Measurements from ENCODE around the gene TBC1D7.

The TBC1D7 gene

GRCh38 chr6:13338038-13338437, 9.7 kb upstream of the TBC1D7 start:
- no peaks in the 10 kb centered on the region for H3K27me3 ChIP-seq
- no peaks in the 10 kb centered on the region for H3K36me3 ChIP-seq
- peak overlapping the region; percentile 77 for H3K27ac ChIP-seq
- H3K4me3 ChIP-seq (ENCODE audit: low read depth in 1 of 2, low read length in 1 of 2): peak overlapping the region; percentile 5 to 35
- no peak for TF ChIP-seq CTCF (IDR thresholded peaks at IDR 0.05)
- no peaks in the 10 kb centered on the region for H3K9me3 ChIP-seq
- H3K4me1 ChIP-seq (ENCODE audit: control insufficient read depth in 1 of 2, insufficient read depth in 1 of 2, low read depth in 1 of 2, low read length in 1 of 2): peaks cover 20 to 29% of the 10 kb centered on the region in 2 experiments

- Histone ChIP-seq H3K9me3 (no peaks in the 10 kb centered on the region), H3K4me3 (ENCODE audit: low read depth in 1 of 2, low read length in 1 of 2) (no peak overlapping the region), H3K27me3 (no peaks in the 10 kb centered on the region), H3K4me1 (ENCODE audit: control insufficient read depth in 1 of 2, insufficient read depth in 1 of 2, low read depth in 1 of 2, low read length in 1 of 2) (peaks cover 20 to 29% of the 10 kb centered on the region in 2 experiments), H3K36me3 (no peaks in the 10 kb centered on the region), H3K27ac (no peak overlapping the region)
- TF ChIP-seq CTCF (IDR thresholded peaks at IDR 0.05): peak; percentile 94
Measured at GRCh38 chr6:13336553-13336952, 8.2 kb upstream of the TBC1D7 start.

- peaks cover 15 to 21% of the 10 kb centered on the region in 2 experiments for H3K4me1 ChIP-seq (ENCODE audit: control insufficient read depth in 1 of 2, insufficient read depth in 1 of 2, low read depth in 1 of 2, low read length in 1 of 2)
- no peaks in the 10 kb centered on the region for H3K36me3 ChIP-seq
- H3K9me3 ChIP-seq: no peaks in the 10 kb centered on the region
- H3K27ac ChIP-seq: no peak overlapping the region
- H3K4me3 ChIP-seq (ENCODE audit: low read depth in 1 of 2, low read length in 1 of 2): no peak overlapping the region
- no peak for TF ChIP-seq CTCF (IDR thresholded peaks at IDR 0.05)
- no peaks in the 10 kb centered on the region for H3K27me3 ChIP-seq
Measured at GRCh38 chr6:13334953-13335352, 6.6 kb upstream of the TBC1D7 start.

- no peak for TF ChIP-seq CTCF (IDR thresholded peaks at IDR 0.05)
- Histone ChIP-seq H3K36me3 (no peaks in the 10 kb centered on the region), H3K27ac (no peak overlapping the region), H3K4me1 (ENCODE audit: control insufficient read depth in 1 of 2, insufficient read depth in 1 of 2, low read depth in 1 of 2, low read length in 1 of 2) (peaks cover 19 to 27% of the 10 kb centered on the region in 2 experiments), H3K27me3 (no peaks in the 10 kb centered on the region), H3K4me3 (ENCODE audit: low read depth in 1 of 2, low read length in 1 of 2) (no peak overlapping the region), H3K9me3 (no peaks in the 10 kb centered on the region)
Measured at GRCh38 chr6:13332349-13332706, 4.0 kb upstream of the TBC1D7 start.

GRCh38 chr6:13331516-13332348, 3.4 kb upstream of the TBC1D7 start:
- peak; percentile 66 for TF ChIP-seq CTCF (IDR thresholded peaks at IDR 0.05)
- Histone ChIP-seq H3K4me1 (ENCODE audit: control insufficient read depth in 1 of 2, insufficient read depth in 1 of 2, low read depth in 1 of 2, low read length in 1 of 2) (peaks cover 23 to 27% of the 10 kb centered on the region in 2 experiments), H3K9me3 (no peaks in the 10 kb centered on the region)

More at GRCh38 chr6:13331516-13332348, 3.4 kb upstream of the TBC1D7 start:
- Histone ChIP-seq H3K27ac (no peak overlapping the region), H3K27me3 (no peaks in the 10 kb centered on the region), H3K36me3 (no peaks in the 10 kb centered on the region), H3K4me3 (ENCODE audit: low read depth in 1 of 2, low read length in 1 of 2) (no peak overlapping the region)
